ENCODE results near the gene LIFR. TPM values are rescaled to one million over a fixed set of nuclear protein-coding genes. Genes with fewer than 3 reads are reported as not detected.
A peak's percentile ranks its signal among the peaks of the same experiment; 100 is the strongest.

LIFR gene
- total RNA-seq, 1 donor from 2014 or later: 10.0 TPM

DNA sequence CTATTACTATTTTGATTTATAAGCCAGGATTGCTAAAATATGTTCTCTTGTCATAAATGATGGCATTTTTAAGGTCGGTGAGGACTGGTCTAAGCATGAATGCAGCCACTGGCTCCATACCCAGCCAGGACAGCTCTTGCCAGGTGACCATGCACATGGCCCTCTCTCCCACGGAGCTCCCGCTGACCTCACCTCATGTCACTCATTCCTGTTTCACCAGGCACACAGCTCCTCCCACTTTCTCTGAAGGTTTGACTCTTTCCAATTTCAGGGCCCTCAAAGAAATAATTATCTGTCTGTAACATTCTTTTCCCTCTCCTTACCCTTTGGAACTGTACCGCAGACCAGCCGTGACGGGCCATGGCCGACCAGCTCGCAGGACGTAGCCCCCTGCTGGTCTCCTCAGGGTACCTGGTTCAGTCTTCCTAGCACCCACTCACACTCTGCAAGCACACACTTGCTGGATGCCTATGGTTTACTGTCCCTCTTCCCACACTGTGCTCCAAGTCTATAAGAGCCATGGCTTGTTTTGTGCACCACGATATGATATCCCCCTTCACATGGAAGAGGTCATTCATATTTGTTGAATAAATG is 72.5 kb downstream of the LIFR start:
- no peak overlapping the region for H3K4me3 ChIP-seq (ENCODE audit: low read depth, low read length)
- H3K36me3 ChIP-seq (ENCODE audit: control insufficient read depth, insufficient read depth, low read length): no peaks in the 10 kb centered on the region
- H3K27me3 ChIP-seq (ENCODE audit: control insufficient read depth, insufficient read depth, low read length): no peaks in the 10 kb centered on the region
- FAIRE-seq: no peak
- TF ChIP-seq, protein P1, sequence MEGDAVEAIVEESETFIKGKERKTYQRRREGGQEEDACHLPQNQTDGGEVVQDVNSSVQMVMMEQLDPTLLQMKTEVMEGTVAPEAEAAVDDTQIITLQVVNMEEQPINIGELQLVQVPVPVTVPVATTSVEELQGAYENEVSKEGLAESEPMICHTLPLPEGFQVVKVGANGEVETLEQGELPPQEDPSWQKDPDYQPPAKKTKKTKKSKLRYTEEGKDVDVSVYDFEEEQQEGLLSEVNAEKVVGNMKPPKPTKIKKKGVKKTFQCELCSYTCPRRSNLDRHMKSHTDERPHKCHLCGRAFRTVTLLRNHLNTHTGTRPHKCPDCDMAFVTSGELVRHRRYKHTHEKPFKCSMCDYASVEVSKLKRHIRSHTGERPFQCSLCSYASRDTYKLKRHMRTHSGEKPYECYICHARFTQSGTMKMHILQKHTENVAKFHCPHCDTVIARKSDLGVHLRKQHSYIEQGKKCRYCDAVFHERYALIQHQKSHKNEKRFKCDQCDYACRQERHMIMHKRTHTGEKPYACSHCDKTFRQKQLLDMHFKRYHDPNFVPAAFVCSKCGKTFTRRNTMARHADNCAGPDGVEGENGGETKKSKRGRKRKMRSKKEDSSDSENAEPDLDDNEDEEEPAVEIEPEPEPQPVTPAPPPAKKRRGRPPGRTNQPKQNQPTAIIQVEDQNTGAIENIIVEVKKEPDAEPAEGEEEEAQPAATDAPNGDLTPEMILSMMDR (IDR thresholded peaks at IDR 0.05; ENCODE audit: insufficient read depth, low read length, severe bottlenecking): no peak
- no peak for DNase-seq (ENCODE audit: low read depth)

DNA sequence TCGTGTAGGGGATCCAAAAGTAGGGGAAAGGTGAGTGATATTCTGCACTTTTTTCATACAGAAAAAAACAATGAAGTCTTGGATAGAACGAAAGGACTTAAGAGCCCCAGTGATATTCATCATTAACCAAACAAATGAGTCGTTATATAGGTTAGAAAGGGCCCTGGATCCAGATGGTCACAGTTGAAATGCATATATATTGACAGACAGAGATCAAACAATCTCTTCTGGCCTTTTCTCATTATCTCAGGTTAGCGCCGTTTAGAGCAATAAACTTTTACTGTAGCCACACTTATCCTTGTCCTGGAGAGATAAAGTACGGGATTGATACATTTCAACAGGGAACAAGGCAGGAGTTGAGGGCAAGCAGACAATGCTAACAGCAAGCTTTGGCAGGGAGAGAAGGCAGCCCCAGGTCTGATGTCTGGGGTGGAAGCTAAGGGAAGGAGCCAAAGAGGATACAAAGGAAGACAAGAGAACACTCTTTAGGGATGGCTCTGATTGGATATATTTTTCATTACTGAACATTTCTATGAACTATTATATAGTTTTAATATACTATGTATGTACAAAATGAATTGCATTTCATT is 77.0 kb downstream of the LIFR start:
- TF ChIP-seq, protein P1 (IDR thresholded peaks at IDR 0.05; ENCODE audit: insufficient read depth, low read length, severe bottlenecking): no peak
- DNase-seq (ENCODE audit: low read depth) (no peak), FAIRE-seq (peak; percentile 18)
- Histone ChIP-seq H3K27me3 (ENCODE audit: control insufficient read depth, insufficient read depth, low read length) (no peaks in the 10 kb centered on the region), H3K4me3 (ENCODE audit: low read depth, low read length) (no peak overlapping the region), H3K36me3 (ENCODE audit: control insufficient read depth, insufficient read depth, low read length) (no peaks in the 10 kb centered on the region)

DNA sequence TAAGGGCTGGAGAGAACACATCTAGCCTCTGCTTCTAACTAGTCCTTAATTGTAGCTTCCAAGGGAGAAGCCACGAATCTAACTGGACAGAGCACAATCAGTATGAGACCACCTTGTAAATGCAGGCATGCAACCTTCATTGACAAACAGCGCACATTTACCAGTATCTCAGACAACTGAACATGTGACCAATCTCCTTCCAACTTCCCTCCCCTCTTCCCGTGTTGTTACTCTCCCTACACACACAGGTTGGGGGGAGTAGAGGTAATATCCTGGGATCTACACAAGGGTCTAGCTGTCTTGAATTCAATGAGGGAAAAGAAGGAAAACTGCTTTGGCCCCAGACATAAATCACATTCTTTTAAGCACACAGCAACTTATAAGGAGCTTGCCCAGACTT is 77.6 kb downstream of the LIFR start:
- H3K27me3 ChIP-seq (ENCODE audit: control insufficient read depth, insufficient read depth, low read length): no peaks in the 10 kb centered on the region
- TF ChIP-seq, protein P1 (IDR thresholded peaks at IDR 0.05; ENCODE audit: insufficient read depth, low read length, severe bottlenecking): no peak

DNA sequence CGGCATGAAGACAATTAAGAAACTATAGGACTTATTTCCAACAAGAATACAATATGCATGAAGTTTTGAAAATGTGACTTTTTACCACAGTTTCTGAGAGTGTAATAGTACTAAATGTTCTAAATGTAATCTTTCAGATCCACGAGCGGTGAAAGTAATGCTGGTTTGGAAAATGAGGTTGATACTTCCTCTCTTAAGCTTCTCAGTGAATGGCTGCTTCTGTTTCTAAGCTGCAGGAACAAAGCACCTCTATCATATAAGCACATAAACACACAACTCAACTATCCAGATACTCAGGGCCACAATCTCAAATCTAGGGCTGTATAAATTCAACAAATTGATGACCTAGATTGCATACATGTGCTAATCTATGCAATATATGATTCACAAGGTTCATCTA is 78.3 kb downstream of the LIFR start:
- Histone ChIP-seq H3K36me3 (ENCODE audit: control insufficient read depth, insufficient read depth, low read length) (no peaks in the 10 kb centered on the region), H3K27me3 (ENCODE audit: control insufficient read depth, insufficient read depth, low read length) (no peaks in the 10 kb centered on the region), H3K4me3 (ENCODE audit: low read depth, low read length) (no peak overlapping the region)
- no peak for DNase-seq (ENCODE audit: low read depth)
- FAIRE-seq: no peak
- TF ChIP-seq, protein P1 (IDR thresholded peaks at IDR 0.05; ENCODE audit: insufficient read depth, low read length, severe bottlenecking): no peak

More for the DNA sequence above, 77.6 kb downstream of the LIFR start:
- DNase-seq (ENCODE audit: low read depth): no peak
- FAIRE-seq: no peak
- Histone ChIP-seq H3K36me3 (ENCODE audit: control insufficient read depth, insufficient read depth, low read length) (no peaks in the 10 kb centered on the region), H3K4me3 (ENCODE audit: low read depth, low read length) (no peak overlapping the region)

DNA sequence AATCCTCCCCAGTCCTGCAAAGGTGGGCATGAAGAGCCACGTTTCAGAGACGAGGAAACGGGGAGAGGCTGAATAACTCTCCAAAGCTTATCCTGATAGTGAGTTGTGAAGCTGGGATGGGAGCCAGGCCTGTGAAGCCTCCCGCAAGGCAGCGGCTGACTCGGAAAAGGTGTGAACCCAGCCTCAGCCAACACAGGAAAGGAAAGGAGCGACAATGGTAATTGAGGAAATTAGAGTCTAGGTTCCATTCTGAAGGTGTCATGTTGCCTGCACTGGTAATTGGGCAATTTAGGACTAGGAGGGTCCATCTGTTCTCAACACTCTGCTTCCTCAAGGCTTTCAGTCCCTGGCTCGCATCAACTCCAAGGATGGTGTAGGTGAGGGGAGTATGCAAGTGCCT is 83.4 kb downstream of the LIFR start:
- Histone ChIP-seq H3K36me3 (ENCODE audit: control insufficient read depth, insufficient read depth, low read length) (no peaks in the 10 kb centered on the region), H3K27me3 (ENCODE audit: control insufficient read depth, insufficient read depth, low read length) (no peaks in the 10 kb centered on the region), H3K4me3 (ENCODE audit: low read depth, low read length) (no peak overlapping the region)
- TF ChIP-seq, protein P1 (IDR thresholded peaks at IDR 0.05; ENCODE audit: insufficient read depth, low read length, severe bottlenecking): no peak
- DNase-seq (ENCODE audit: low read depth) (peak; percentile 10), FAIRE-seq (peak; percentile 94)

DNA sequence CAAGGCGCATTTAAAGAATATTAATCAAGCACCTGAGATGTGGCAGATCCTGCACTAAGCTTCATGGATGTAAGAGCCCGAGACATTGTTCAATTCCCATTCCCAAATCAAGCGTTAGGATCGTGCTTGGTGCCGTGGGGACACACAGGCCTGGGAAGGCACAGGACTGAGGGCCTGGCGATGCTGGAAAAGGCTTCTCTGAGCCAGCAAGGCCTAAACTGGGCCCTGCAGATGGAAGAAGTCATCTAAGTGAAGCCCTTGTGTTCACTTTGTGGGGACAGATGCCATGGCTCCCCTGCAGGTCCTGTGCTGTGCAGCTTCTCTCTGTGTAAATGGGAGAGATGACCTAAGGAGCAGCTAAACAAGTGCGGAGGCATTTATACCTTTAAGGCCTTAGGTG is 83.9 kb downstream of the LIFR start:
- Histone ChIP-seq H3K36me3 (ENCODE audit: control insufficient read depth, insufficient read depth, low read length) (no peaks in the 10 kb centered on the region), H3K4me3 (ENCODE audit: low read depth, low read length) (no peak overlapping the region), H3K27me3 (ENCODE audit: control insufficient read depth, insufficient read depth, low read length) (no peaks in the 10 kb centered on the region)
- DNase-seq (ENCODE audit: low read depth) (no peak), FAIRE-seq (no peak)
- TF ChIP-seq, protein P1 (IDR thresholded peaks at IDR 0.05; ENCODE audit: insufficient read depth, low read length, severe bottlenecking): no peak
